ENCODE data around the gene INTS11.

Gene INTS11

DNA sequence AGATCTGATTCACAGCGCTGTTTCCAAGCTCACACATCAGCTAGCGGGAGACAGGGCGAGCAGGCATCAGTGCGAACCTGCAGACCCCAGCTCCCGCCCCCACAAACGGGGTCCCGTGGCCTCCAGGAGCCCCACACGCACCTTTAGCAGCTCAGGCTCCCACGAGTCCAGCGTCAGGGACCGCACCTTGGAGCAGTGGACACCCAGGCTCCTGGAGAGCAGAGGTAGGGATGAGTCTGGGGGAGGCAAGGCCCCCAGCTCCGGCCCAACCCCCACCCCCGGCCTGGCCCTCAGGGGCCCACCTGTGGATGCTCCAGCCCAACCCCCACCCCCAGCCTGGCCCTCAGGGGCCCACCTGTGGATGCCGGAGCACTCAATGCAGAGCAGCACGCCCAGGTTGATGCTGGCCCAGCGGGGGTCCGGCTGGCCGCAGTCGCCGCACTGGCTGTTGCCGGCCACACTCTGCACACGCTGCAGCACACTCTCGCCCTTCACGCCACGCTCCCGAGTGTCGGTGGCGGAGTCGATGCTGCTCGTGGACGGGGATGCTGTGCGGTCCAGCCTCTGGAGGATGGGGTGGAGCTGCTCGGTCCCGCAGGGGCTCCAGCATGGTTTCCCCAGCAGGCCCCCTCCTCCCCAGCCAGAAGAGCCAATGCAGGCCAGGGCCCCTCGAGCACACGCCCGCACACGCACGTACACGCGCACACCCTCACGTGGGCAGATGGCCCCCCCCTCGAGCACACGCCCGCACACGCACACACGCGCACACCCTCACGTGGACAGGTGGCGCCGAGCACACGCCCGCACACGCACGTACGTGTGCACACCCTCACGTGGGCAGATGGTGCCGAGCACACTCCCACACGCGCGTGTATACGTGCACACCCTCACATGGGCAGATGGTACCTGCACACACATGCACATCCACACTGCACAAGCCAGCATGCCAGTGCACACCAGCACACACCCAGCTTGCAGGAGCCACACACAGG, 28.1 kb downstream of the INTS11 start:
- no peak for DNase-seq

DNA sequence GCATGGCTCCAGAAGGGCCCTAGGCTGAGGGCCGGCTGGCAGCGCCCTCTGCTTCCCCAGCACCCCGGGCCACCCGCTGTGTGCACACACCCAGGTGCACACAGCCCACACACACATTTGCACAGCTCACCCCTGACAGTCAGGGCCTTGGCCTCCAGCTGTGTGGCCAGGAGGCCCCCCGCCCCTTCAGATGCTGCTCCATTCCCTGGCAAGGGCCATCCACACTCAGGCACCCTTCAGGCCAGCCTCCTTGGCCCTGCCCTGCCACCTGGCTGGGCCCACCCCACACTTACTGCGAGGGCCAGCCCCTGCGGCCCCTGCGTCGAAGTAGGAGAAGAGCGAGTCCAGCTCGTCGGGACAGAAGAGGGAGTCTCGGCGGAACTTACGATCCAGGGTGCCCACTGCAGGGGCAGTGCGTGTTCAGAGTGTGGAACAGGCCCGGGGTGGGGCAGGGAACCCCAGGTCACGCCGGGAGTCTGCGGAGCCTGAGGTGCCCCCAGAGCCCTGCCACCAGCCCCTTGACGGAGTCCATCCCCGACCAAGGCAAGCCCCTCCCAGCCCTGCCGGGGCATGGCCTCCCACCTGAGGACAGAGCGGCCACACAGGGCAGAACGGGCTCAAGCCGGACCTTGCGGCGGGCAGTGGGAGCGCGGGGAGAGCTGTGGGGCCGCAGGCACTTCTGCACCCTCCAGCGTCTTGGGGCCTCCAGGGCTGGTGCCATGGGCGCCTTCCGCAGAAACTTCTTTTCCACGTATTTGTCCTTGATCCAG, 29.1 kb downstream of the INTS11 start:
- no peak for DNase-seq

DNA sequence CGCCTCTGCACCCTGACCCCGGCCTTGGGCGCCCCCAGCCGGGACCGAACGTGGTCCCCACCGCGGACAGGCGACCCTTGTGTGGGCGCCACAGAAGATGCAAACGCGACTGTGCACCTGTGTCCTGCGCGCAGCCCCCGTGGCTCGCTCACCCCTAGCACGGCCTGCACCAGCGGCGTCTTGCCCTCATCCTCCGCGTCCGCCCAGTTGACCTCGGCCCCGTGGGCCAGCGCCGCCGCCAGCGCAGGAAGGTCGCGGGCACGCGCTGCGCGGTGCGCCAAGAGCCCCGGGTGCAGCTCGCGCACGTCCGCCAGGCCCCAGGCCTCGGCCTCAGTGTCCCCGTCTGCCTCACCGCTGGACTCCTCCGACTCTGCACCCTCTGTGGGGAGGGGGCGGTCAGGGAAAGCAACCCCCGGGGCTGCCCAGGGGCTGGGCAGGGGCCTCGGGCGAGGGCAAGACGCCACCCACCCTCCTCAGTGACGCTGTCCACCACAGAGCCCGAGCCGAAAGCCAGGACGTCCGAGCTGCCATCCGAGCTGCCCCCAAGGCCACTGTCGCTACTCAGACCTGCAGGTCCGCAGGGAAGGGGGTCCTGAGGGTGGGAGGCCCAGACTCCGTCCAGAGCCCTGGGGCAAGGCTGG, 30.1 kb downstream of the INTS11 start:
- no peak for DNase-seq

DNA sequence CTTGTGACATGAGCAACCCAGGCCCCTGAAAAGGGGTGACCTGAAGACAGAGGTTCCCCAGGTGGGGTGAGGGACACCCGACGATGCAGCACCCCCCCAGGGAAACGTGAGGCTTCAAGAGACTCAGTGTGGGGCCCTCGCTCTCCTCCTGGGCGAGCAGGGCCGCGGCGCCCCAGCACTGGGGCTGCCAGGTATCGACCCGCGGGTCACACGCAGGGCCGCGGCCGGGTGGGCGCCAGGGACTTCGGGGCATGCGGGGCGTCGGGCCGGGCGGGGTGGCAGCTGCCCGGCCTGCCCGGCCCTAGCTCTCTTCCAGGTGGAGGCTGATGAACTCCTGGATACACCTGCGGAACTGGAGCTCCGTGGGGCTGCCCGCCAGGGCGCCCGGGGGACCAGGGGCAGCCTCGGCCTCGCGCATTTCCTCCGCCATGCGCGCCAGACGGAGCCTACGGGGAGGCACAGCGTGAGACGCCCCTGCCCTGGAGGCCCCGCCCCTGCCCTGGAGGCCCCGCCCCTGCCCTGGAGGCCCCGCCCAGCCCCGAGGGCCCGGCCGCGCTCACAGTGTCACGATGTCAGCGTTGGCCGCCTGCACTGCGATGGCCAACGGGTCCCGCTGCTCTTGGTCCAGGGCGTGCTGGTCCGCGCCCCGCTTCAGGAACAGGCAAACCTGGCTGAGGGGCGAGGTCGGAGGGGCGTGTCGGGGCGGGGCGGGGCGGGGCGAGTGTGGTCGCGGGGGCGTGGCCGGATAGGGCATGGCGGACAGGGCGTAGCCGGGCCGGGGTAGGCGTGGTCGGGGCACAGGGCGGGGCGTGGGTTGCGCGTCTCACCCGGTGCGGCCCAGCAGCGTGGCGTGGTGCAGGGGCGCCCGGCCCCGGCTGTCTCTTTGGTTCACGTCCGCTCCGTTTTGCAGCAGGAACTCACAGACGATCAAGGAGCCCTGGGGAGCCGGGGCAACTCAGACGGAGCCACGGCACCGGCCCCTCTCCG, 30.9 kb downstream of the INTS11 start:
- no peak for DNase-seq

DNA sequence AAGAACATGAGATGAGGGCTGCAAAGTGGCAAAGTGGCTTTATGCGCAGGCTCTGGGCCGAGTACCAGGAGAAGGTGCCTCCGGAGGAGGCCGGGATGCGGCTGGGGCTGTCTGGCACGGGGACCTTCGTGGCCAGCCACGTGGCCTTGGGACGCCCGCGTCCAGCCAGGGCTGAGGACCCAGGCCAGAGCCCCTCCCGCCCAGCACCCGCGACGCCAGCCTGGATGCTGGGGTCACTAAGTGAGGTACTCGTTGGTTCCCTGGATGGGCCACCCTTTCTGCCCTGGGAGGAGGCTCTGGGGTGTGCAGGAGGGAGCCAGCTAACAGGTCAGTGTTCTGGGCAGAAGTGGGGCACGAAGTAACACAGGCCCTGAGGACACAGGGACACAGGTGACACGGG, 31.6 kb downstream of the INTS11 start:
- no peak for DNase-seq

DNA sequence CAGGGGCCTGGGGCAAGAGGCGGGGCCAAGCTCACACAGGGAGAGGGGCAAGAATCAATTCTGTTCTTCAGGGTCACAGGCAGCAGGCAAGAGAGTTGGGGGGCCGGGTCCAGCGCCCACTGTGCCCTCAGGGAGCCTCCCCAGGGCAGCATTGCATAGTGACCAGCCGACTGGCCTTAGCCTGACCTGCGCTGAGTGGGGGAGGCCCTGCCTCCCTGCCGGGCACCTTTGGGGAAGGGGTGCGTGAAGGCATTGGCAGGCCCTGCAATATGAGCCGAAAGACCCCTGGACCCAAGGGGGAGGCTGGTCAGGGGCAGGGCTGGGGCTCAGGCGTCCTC, 32.0 kb downstream of the INTS11 start:
- DNase-seq, result no peak

DNA sequence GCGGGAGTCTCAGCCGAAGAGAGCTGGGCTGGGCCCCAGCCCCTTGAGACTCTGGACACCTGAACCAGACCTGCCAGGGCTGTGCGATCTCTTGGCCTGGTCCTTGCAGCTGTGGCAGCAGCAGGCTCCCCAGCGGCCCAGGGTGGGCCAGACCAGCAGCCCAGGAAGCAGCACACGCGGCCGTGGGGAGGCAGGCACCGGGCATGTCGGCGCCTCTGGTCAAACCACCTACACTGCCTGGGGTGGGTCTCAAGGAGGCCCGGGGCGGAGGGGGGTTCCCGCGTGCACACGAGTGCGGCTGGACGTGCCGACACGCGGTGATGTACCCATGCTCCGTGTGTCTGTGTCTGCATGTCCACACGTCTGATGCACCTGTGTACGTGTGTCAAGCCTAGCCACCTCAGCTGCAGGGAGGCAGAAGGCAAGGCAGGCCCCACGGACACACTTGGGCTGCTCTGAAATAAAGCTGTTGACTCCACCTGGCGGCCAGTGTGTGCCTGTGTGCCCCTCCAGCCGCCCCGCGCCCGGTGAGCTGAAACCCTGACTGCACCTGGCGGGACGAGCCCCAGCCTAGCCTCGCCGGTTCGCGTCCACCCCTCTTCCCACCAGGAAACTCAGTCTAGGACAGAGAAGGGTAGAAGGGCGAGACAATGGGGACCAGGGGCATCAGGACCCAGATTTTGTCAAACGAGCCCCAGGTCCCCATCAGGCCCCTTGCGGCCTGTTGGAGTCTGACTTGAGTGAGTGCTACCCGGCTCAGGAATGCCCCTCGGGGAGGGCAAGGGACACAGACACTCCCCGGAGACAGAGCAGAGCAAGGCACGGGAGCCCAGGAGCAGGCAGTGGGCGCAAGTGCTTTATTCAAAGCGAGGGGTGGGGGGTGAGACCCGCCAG, 32.7 kb downstream of the INTS11 start:
- DNase-seq, result peak; percentile 93

DNA sequence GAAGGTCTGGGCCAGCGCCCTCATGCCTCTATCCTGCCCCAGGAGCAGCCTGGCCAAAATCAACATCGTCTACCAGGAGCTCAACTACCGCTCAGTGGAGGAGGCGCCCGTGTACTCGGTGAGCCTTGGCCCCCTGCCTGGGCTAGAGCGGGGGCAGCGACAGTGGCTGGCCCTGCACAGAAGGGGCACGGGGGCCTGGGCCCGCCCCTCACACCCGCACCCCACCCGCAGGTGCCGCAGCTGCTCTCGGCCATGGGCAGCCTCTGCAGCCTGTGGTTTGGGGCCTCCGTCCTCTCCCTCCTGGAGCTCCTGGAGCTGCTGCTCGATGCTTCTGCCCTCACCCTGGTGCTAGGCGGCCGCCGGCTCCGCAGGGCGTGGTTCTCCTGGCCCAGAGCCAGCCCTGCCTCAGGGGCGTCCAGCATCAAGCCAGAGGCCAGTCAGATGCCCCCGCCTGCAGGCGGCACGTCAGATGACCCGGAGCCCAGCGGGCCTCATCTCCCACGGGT, 33.4 kb downstream of the INTS11 start:
- peak; percentile 61 for DNase-seq

DNA sequence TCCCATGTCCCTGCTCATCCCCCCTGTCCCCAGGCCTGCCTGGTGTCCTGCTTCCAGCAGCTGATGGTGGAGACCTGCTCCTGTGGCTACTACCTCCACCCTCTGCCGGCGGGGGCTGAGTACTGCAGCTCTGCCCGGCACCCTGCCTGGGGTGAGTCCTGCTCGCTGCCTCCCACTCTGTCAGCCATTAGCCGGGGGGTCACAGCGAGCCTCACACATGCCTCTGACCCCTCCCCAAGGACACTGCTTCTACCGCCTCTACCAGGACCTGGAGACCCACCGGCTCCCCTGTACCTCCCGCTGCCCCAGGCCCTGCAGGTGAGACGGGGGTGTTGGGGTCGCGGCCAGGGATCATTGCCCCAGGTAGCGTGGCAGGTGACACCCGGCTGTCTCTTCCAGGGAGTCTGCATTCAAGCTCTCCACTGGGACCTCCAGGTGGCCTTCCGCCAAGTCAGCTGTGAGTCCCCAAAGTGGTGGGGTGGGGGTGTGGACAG, 34.2 kb downstream of the INTS11 start:
- DNase-seq, result peak; percentile 58

DNA sequence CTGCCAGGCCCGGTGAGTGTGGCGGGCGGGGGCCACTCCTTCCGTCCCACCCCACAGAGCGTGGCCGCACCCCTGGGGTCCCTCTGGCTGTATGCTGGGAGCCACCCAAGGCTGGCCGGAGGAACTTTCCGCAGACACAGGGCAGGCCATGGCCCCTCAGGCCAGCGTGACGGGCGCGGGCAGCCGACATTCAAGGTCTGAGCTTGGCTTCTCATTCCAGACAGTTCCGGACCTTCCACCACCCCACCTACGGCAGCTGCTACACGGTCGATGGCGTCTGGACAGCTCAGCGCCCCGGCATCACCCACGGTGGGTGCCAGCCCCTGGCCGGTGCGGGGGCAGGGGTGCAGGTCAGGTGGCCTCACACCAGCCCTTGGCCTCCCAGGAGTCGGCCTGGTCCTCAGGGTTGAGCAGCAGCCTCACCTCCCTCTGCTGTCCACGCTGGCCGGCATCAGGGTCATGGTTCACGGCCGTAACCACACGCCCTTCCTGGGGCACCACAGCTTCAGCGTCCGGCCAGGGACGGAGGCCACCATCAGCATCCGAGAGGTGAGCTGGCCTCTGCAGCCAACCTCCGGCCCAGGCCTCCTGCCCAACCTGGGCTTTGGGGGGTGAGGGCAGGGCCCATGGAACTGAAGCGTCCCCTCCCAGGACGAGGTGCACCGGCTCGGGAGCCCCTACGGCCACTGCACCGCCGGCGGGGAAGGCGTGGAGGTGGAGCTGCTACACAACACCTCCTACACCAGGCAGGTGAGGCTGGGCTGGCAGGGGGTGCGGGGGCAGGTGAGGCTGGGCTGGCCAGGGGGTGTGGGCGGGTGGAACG, 37.0 kb downstream of the INTS11 start:
- no peak for DNase-seq

DNA sequence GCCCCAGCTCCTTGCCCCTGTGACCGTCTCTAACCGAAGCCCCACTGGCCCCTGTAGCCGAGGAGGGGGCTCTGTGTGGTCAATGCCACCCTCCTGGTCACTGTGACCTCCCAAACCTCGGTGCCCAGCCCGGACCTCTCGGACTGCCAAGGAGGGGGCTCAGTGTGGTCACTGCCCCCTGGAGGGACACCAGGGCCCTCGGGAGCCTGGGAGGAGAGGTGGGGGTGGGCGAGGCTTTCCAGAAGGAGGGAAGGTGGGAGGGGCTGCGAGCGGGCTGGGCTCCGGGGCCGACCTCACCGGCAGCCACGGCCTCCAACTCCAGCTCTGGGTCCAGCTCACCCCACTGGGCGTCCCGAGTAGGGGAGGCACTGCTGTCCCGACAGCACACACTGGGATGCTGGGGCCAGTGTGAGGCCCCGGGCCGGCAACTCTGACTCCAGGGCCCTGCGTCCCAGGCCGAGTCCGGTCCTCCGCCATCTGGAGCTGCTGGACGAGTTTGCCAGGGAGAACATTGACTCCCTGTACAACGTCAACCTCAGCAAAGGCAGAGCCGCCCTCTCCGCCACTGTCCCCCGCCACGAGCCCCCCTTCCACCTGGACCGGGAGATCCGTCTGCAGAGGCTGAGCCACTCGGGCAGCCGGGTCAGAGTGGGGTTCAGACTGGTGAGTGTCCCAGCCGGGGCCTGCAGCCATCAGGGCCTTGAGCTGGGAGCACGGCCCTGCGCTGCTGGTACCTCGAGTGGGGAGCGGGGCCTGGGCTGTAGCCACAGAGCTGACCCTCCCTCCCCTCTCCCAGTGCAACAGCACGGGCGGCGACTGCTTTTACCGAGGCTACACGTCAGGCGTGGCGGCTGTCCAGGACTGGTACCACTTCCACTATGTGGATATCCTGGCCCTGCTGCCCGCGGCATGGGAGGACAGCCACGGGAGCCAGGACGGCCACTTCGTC, 37.9 kb downstream of the INTS11 start:
- no peak for DNase-seq

DNA sequence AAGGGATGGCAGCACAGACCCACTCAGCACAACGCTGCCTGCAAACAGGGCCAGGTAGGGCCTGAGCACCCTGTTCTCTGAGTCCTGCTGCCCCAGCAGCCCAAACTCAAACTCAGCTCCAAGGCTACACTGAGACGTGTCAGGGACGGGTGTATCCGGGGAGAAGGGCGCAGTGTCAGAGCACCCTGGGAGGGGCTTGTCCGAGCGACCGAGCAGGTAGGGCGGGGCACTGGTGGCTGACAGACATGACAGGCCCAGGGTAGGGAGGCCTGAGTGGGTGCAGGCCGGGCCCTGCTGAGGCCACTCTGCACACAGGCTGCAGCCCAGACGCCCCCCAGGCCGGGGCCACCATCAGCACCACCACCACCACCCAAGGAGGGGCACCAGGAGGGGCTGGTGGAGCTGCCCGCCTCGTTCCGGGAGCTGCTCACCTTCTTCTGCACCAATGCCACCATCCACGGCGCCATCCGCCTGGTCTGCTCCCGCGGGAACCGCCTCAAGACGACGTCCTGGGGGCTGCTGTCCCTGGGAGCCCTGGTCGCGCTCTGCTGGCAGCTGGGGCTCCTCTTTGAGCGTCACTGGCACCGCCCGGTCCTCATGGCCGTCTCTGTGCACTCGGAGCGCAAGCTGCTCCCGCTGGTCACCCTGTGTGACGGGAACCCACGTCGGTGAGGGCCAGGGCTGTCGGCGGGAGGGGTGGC, 38.7 kb downstream of the INTS11 start:
- peak; percentile 19 for DNase-seq

DNA sequence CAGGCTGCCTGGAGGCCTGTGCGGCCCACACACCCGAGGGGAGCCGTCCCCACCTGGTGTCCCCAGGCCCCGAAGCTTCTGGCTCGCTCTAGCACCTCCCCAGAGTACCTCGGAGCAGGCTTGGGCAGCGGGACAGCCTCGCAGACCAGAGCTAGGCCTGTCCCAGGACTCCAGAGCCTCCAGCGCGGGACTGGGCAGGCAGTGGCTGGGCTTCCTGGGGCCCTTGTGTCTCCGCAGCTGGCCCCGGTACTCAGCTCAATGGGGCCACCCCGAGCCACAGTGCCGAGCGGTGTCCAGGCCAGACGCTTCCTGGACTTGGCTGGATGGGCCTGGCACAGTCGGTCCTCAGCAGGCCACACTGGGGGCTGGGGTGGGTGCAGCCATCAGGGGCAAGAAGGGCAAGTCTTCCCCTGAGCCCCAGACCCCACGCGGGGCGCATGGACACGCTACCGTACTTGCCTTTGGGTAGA, 39.3 kb downstream of the INTS11 start:
- DNase-seq, result no peak

DNA sequence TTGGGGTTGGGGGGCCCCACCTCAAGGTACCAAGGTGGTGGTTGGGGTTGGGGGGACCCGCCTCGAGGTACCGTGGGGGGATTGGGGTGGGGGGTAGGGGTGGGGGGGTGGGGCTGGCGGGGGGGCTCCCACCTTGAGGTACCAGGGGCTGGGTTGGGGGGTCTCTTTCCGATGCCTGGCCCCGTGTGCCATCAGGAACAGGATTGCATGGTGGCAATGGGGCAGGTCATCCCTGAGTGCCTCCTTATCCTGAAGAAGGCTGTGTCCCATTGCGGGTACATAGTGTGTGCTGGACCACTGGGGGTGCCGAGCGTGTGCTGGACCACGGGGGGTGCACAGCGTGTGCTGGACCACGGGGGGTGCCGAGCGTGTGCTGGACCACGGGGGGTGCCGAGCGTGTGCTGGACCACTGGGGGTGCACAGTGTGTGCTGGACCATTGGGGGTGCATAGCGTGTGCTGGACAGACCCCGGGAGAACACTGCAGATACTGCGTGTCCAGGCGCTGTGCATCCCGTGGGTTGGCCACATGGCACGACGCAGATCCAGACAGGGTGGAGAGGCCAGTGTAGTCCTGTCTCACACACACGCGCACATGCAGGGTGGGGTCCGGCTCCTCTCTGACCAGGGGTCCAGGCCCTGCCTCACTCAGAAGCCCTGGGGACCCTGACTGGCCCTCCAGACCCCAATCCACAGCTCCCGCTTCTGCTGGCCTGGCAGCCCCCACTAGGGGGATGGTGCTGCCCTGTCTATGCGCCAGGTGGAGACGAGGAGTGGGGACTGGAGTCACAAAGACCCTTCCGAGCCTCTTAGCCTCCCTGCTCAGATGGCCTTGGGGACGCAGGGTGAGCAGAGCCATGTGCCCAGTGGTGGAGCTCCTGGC, 40.0 kb downstream of the INTS11 start:
- no peak for DNase-seq

DNA sequence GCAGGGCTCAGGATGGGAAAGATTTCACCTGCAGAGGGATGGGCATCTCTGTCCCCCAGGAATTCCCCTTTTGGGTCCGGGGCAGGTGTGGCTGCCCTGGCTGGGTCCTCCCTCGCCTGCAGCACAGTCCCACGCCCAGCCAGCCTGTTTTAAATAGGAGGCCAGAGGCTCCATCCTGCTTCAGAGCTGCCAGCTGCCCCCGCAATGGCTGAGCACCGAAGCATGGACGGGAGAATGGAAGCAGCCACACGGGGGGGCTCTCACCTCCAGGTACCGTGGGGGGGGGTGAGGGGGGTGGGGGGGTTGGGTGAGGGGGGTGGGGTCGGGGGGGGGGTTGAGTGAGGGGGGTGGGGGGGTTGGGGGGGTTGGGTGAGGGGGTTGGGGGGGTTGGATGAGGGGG, 40.6 kb downstream of the INTS11 start:
- peak; percentile 64 for DNase-seq

DNA sequence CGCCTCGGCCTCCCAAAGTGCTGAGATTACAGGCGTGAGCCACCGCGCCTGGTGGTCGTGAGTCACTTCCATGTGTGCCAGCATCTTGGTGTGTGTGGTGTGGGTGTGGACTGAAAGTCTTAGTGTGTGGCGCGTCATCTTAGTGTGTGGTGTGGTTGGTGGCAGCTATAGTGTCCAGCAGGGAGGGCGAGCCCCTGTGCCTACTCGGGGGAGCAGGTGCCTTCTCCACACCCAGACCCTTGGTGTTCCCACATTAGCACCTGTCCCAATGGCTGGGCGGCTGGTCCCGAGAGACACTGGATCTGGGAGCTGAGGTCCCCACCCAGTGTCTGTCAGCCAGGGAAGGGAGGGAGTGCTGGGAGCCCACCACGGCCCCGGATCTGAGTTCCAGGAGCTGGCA, 41.5 kb downstream of the INTS11 start:
- DNase-seq, result no peak
